Spleen (tissue), 7 donors: Measurements from ENCODE around the gene LCP1.

Experiments
- CTCF ChIP-seq, 11 experiments: fragments of 200-600 bp in 7 of 11; fragments of 450-650 bp in 4 of 11; sonication (generic) in 4 of 11; IDR thresholded peaks in 8 of 11; conservative IDR thresholded peaks in 3 of 11; 1 replicate in 7 of 11; 2 replicates in 4 of 11; pipeline versions ENCODE4 v1.4.0 to v1.8.0; 2016 to 2021; ENCODE audit warnings: antibody characterized with exemption in 11 of 11, inconsistent platforms in 4 of 11, mild to moderate bottlenecking in 1 of 11
- POLR2A ChIP-seq, 3 donors: fragments of 450-650 bp; IDR thresholded peaks; one replicate each; pipeline ENCODE4 v1.5.1; 2017; ENCODE audit warnings: antibody characterized with exemption in 3 of 3, mild to moderate bottlenecking in 1 of 3
- POLR2AphosphoS5 ChIP-seq, 3 donors: sonication (generic); formaldehyde crosslinking; IDR thresholded peaks; one replicate each; pipeline ENCODE4 v1.5.1; 2017; ENCODE audit warnings: antibody characterized with exemption in 3 of 3
- donor health status: DM: no; HTN: no; CAD: no; lungs with moderate emphysema.
- donor health status: DM: no; HTN: no; CAD: no.
- donor health status: DM: no; HTN: no; CAD: no.

GRCh38 chr13:46171217-46171616, 10.8 kb downstream of the LCP1 start:
- no peak for TF ChIP-seq POLR2AphosphoS5 (IDR thresholded peaks at IDR 0.05)
- TF ChIP-seq CTCF (IDR thresholded peaks at IDR 0.05 in 8 of 11, conservative IDR thresholded peaks at IDR 0.05 in 3 of 11): no peak
- TF ChIP-seq POLR2A (IDR thresholded peaks at IDR 0.05): no peak
